IMR-90 (cell line): ENCODE results near the gene PFKFB1. TPM values are rescaled to one million over a fixed set of nuclear protein-coding genes. Genes with fewer than 3 reads are reported as not detected.

Experiments used
- ATAC-seq: fragments of 200-7000 bp; cut with Tn5 transposase; 2 replicates; pipeline ENCODE4 v1.9.1; 2020; ENCODE audit warnings: low read depth, mild to moderate bottlenecking, moderate library complexity
- BruUV-seq: library from RNA; stranded (reverse); fragments of 400-500 nt; replicated peaks from 2 replicates; lab custom pipeline; 2021; lab: Mats Ljungman, UMichigan
- CTCF ChIA-PET: fragments of 300-600 bp; formaldehyde crosslinking; extraction: SDS; loops from one replicate; lab custom pipeline; 2021; ENCODE audit warnings: antibody characterized with exemption; lab: Yijun Ruan, JAX
- POLR2A ChIA-PET: fragments of 300-600 bp; sonication (Branson Sonifier 250); formaldehyde crosslinking; loops from one replicate; lab custom pipeline; 2022; ENCODE audit warnings: antibody characterized with exemption; ENCODE audit not compliant: unreplicated experiment; lab: Charles Lee
- DNase-seq: peaks from one replicate; pipeline ENCODE4 v3.0.0; 2013
- H2AFZ ChIP-seq: replicated peaks from 2 replicates; pipeline ENCODE3; 2013; ENCODE audit warnings: low read length, mild to moderate bottlenecking; ENCODE audit not compliant: poor library complexity
- H2AK5ac ChIP-seq: 2 replicates; pipeline ENCODE4 v1.6.1; 2013; ENCODE audit warnings: low read depth, low read length, inconsistent platforms
- H2AK9ac ChIP-seq: replicated peaks from 2 replicates; pipeline ENCODE3; 2013; ENCODE audit warnings: mild to moderate bottlenecking, low read depth, low read length, moderate library complexity; ENCODE audit not compliant: poor library complexity
- H2BK120ac ChIP-seq: 2 replicates; pipeline ENCODE4 v1.6.1; 2013; ENCODE audit warnings: low read depth, low read length, inconsistent platforms
- H2BK15ac ChIP-seq: 3 replicates; pipeline ENCODE4 v1.6.1; 2013; ENCODE audit warnings: low read depth, low read length, inconsistent platforms
- H2BK20ac ChIP-seq: 2 replicates; pipeline ENCODE4 v1.6.1; 2013; ENCODE audit warnings: low read depth, mild to moderate bottlenecking, inconsistent platforms, low read length, moderate library complexity
- H2BK5ac ChIP-seq: 2 replicates; pipeline ENCODE4 v1.6.1; 2013; ENCODE audit warnings: mild to moderate bottlenecking, low read depth, low read length, inconsistent platforms; ENCODE audit not compliant: poor library complexity, severe bottlenecking
- H3K14ac ChIP-seq: replicated peaks from 2 replicates; pipeline ENCODE4 v1.6.1; 2013; ENCODE audit warnings: low read depth, low read length, inconsistent platforms
- H3K18ac ChIP-seq: 2 replicates; pipeline ENCODE4 v1.6.1; 2013; ENCODE audit warnings: low read depth, low read length, control low read depth
- H3K23ac ChIP-seq: 2 replicates; pipeline ENCODE4 v1.6.1; 2013; ENCODE audit warnings: low read depth, low read length, inconsistent platforms
- H3K27ac ChIP-seq: 2 replicates; pipeline ENCODE4 v1.5.1; 2013; ENCODE audit warnings: mild to moderate bottlenecking, control low read depth, low read length; ENCODE audit not compliant: insufficient read depth
- H3K27me3 ChIP-seq: 2 replicates; pipeline ENCODE4 v1.6.1; 2013; ENCODE audit warnings: low read length; ENCODE audit not compliant: control insufficient read depth, insufficient read depth
- H3K36me3 ChIP-seq: 2 replicates; pipeline ENCODE4 v1.6.1; 2013; ENCODE audit warnings: low read length, mixed read lengths; ENCODE audit not compliant: control insufficient read depth, insufficient read depth
- H3K4ac ChIP-seq: 2 replicates; pipeline ENCODE4 v1.6.1; 2013; ENCODE audit warnings: low read depth, low read length, inconsistent platforms
- H3K4me1 ChIP-seq: 2 replicates; pipeline ENCODE4 v1.6.1; 2013; ENCODE audit warnings: low read length, mixed read lengths; ENCODE audit not compliant: control insufficient read depth, insufficient read depth
- H3K4me2 ChIP-seq: 2 replicates; pipeline ENCODE4 v1.6.1; 2013; ENCODE audit warnings: low read depth, mild to moderate bottlenecking, control low read depth, low read length, moderate library complexity
- H3K4me3 ChIP-seq: 2 replicates; pipeline ENCODE4 v1.5.1; 2013; ENCODE audit warnings: low read depth, mild to moderate bottlenecking, control low read depth, low read length, moderate library complexity; ENCODE audit not compliant: insufficient read depth
- H3K56ac ChIP-seq: 2 replicates; pipeline ENCODE4 v1.6.1; 2013; ENCODE audit warnings: low read length, inconsistent platforms; ENCODE audit not compliant: insufficient read depth; ENCODE audit errors: extremely low read depth
- H3K79me1 ChIP-seq, 2 experiments: 2 replicates each; pipeline ENCODE4 v1.6.1; 2013; ENCODE audit warnings: low read length in 2 of 2, inconsistent platforms in 1 of 2, low read depth in 1 of 2
- H3K9ac ChIP-seq: 2 replicates; pipeline ENCODE4 v1.6.1; 2013; ENCODE audit warnings: low read depth, low read length, control low read depth
- H3K9me1 ChIP-seq: 2 replicates; pipeline ENCODE4 v1.6.1; 2013; ENCODE audit warnings: low read length, inconsistent platforms; ENCODE audit not compliant: insufficient read depth
- H3K9me3 ChIP-seq: 2 replicates; pipeline ENCODE4 v1.6.1; 2013; ENCODE audit warnings: low read length; ENCODE audit not compliant: control insufficient read depth, insufficient read depth
- H4K20me1 ChIP-seq: 2 replicates; pipeline ENCODE4 v1.6.1; 2013; ENCODE audit warnings: low read length, inconsistent platforms; ENCODE audit not compliant: insufficient read depth
- H4K5ac ChIP-seq: 2 replicates; pipeline ENCODE4 v1.6.1; 2013; ENCODE audit warnings: mild to moderate bottlenecking, low read depth, low read length, control low read depth
- H4K8ac ChIP-seq, 2 experiments: 2 replicates each; pipeline ENCODE4 v1.6.1; 2013; ENCODE audit warnings: low read depth in 2 of 2, low read length in 2 of 2, control low read depth in 1 of 2, inconsistent platforms in 1 of 2
- H4K91ac ChIP-seq: 2 replicates; pipeline ENCODE4 v1.6.1; 2013; ENCODE audit warnings: low read depth, low read length, inconsistent platforms; ENCODE audit not compliant: insufficient read depth
- WGBS, 2 experiments: methylation state at CpG; one replicate each; pipeline versions ENCODE4 v1.1.5 to v1.1.7; 2013; ENCODE audit warnings: missing lambda C conversion rate in 2 of 2; ENCODE audit not compliant: insufficient read length in 1 of 2; ENCODE audit errors: extremely low coverage in 2 of 2; 5-methylcytosine and 5-hydroxymethylcytosine counted together
- dilution Hi-C: fragments of 300-500 bp; cut with HindIII; formaldehyde crosslinking; loops from one replicate; pipeline ENCODE4 v1.14.3; 2018; ENCODE audit warnings: low sequenced_read_pairs; ENCODE audit not compliant: unreplicated experiment
- in situ Hi-C: fragments of 300-500 bp; cut with MboI; formaldehyde crosslinking; loops from 3 replicates; pipeline ENCODE4 v1.14.3; 2019; ENCODE audit warnings: low sequenced_read_pairs, inconsistent platforms, mixed read lengths
- intact Hi-C: fragments of 100-400 bp; cut with micrococcal nuclease; formaldehyde crosslinking; loops from 2 replicates; pipeline ENCODE4 v1.10.0; 2022
- polyA plus RNA-seq, 3 experiments: library from polyadenylated mRNA; depleted of rRNA; stranded (reverse); fragments of >200 nt; gene quantifications; 2 replicates each; pipeline ENCODE4 v1.2.3, GENCODE V29; 2012; ENCODE audit warnings: low replicate concordance in 1 of 3
- total RNA-seq: library from RNA; depleted of rRNA; stranded (reverse); fragments of >200 nt; gene quantifications from 2 replicates; pipeline ENCODE4 v1.2.3, GENCODE V29; 2012
- TF ChIP-seq, protein P1 (sequence below): conservative IDR thresholded peaks from 2 replicates; pipeline ENCODE4 v1.5.1; 2012; ENCODE audit warnings: mild to moderate bottlenecking, low read depth, low read length, improper control_type of control experiment
- TF ChIP-seq, protein P2 (sequence below): fragments of 150-350 bp; IDR thresholded peaks from 2 replicates; pipeline ENCODE4 v1.6.1; 2016; ENCODE audit warnings: low read depth, mild to moderate bottlenecking, low read length, moderate library complexity, borderline replicate concordance

PFKFB1 gene
- total and polyA plus RNA-seq, 2 of the 4 experiments (the other 2 are of a cell fraction): under 0.01 to 0.15 TPM

DNA sequence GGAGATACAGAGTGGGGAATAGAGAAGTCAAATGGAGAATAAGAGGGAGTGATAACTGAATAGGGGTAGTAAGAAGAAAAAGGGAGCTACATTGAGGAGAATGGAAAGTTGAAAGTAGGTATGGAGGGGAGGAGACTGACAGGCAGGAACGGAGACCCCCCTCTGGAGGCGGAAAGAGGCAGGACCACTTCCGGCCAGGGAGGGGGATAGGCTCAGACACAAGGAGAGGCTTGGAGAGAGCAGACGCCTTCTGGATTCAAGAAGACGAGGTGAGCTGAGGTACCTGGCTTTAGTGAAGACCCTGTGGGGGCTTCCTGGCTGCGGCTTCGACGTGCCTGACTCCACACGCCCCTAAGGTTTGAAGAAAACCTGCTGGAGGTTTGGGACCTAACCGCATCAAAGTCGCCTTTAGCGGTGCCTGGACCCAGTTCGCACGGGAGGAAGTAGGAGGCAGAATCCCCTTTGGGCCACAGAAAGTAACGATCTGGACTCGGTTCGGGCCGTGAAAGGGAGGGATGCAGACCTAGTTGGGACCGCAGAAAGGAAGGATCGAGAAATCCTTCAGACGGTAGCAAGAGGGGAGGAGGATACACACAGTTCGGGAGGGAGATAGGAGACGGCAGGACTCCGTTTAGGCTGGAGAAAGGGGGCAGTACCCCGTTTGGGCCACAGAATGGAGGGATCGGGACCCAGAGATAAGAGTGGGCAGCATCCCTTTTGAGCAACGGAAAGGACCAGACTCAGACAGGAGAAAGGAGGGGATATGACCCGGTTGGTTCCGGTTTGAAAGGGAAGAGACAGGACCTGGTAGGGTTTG is 73.2 kb downstream of the PFKFB1 start, which contains the start of gene TRO:
TSS of gene TRO (plus strand) at position 215 of the 817 bp plus-strand sequence. CDS start 1,423 bp downstream, outside the sequence.
- Histone ChIP-seq H3K36me3 (peaks cover 14% of the 10 kb centered on the region), H3K18ac (peak within 1 kb of the TSS; percentile 46), H3K23ac (peak within 1 kb of the TSS; percentile 94), H3K4me1 (no peaks in the 10 kb centered on the region), H4K20me1 (no peaks in the 10 kb centered on the region; the same call in 1 of the 2 replicates), H2AK9ac (peak within 1 kb of the TSS; percentile 89), H2BK20ac (no peak within 1 kb of the TSS), H3K9me1 (no peaks in the 10 kb centered on the region; the same call in 1 of the 2 replicates), H3K9me3 (no peaks in the 10 kb centered on the region), H3K4me3 (peak within 1 kb of the TSS; percentile 84), H3K14ac (peak within 1 kb of the TSS; percentile 86; the same call in 1 of the 2 replicates), H3K4ac (peak within 1 kb of the TSS; percentile 37), H2BK15ac (no peak within 1 kb of the TSS; the same call in 1 of the 3 replicates), H3K27me3 (no peaks in the 10 kb centered on the region), H4K5ac (peak within 1 kb of the TSS; percentile 52), H4K8ac (peak within 1 kb of the TSS; percentile 78 to 86), H3K56ac (peak within 1 kb of the TSS; percentile 77), H3K27ac (peak within 1 kb of the TSS; percentile 49), H3K9ac (peak within 1 kb of the TSS; percentile 93), H2BK120ac (peak within 1 kb of the TSS; percentile 46), H2AFZ (peak within 1 kb of the TSS; percentile 86), H4K91ac (peak within 1 kb of the TSS; percentile 69), H3K4me2 (peak within 1 kb of the TSS; percentile 67), H2AK5ac (peak within 1 kb of the TSS; percentile 64; the same call in 1 of the 2 replicates), H3K79me1 (peaks cover 0 to 7% of the 10 kb centered on the region in 2 experiments; a peak in 2 of 4 replicates), H2BK5ac (peak within 1 kb of the TSS; percentile 32)
- ATAC-seq (peak; percentile 63), DNase-seq (peak; percentile 10)
- in situ Hi-C loops (no loop called here), dilution Hi-C loops (no loop called here), intact Hi-C loops (loop anchor here (1.0 kb wide), 1 partner anchor 282 kb away; no protein-coding TSS in a partner anchor)
- POLR2A ChIA-PET: no interaction called here
- 29% methylated on average over 16 of the region's 29 CpGs; no CpG with 5 or more reads in 1 of the 2 experiments for WGBS, 2 experiments
- TF ChIP-seq, protein P1, sequence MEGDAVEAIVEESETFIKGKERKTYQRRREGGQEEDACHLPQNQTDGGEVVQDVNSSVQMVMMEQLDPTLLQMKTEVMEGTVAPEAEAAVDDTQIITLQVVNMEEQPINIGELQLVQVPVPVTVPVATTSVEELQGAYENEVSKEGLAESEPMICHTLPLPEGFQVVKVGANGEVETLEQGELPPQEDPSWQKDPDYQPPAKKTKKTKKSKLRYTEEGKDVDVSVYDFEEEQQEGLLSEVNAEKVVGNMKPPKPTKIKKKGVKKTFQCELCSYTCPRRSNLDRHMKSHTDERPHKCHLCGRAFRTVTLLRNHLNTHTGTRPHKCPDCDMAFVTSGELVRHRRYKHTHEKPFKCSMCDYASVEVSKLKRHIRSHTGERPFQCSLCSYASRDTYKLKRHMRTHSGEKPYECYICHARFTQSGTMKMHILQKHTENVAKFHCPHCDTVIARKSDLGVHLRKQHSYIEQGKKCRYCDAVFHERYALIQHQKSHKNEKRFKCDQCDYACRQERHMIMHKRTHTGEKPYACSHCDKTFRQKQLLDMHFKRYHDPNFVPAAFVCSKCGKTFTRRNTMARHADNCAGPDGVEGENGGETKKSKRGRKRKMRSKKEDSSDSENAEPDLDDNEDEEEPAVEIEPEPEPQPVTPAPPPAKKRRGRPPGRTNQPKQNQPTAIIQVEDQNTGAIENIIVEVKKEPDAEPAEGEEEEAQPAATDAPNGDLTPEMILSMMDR: peak; percentile 27; the same call in 1 of the 2 replicates
- TF ChIP-seq, protein P2, sequence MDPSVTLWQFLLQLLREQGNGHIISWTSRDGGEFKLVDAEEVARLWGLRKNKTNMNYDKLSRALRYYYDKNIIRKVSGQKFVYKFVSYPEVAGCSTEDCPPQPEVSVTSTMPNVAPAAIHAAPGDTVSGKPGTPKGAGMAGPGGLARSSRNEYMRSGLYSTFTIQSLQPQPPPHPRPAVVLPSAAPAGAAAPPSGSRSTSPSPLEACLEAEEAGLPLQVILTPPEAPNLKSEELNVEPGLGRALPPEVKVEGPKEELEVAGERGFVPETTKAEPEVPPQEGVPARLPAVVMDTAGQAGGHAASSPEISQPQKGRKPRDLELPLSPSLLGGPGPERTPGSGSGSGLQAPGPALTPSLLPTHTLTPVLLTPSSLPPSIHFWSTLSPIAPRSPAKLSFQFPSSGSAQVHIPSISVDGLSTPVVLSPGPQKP: no peak
- CTCF ChIA-PET: no interaction called here
- BruUV-seq: no TSS peak
